ENCODE results near the gene PACS1. TPM values are rescaled to one million over a fixed set of nuclear protein-coding genes. Genes with fewer than 3 reads are reported as not detected.
A peak's percentile ranks its signal among the peaks of the same experiment; 100 is the strongest.
"Not testable (repeated sequence)": the region's sequence is repeated elsewhere in the genome, so short reads cannot be mapped to it uniquely, and the experiment has no call there.

The PACS1 gene
- total RNA-seq, 1 donor from 2014 or later, result 22.6 TPM

DNA sequence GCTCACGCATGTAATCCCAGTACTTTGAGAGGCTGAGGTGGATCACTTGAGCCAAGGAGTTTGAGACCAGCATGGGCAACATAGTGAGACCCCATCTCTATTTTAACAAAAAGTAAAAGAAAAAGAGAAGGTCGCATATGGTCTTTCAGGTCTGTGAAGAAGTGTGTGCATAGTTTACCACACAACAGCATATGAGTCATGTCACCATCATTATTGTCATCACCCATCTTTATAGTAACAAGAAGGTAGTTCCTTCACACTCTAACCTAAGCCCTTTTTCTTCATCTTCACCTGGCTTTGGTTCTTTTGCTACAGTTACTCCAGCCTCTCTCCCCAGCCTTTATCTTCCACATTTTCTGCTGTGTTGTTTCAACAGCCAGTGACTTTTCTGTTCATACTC is 39.2 kb downstream of the PACS1 start:
- DNase-seq (ENCODE audit: low read depth in 2 of 2), result no peak

- no peak for DNase-seq (ENCODE audit: low read depth in 2 of 2)
These were observed 41.1 kb downstream of the PACS1 start for GRCh38 chr11:66111158-66111557.

GRCh38 chr11:66112041-66112491 is 42.0 kb downstream of the PACS1 start:
- no peak for DNase-seq (ENCODE audit: low read depth in 2 of 2)

- peak; percentile 83 to 94 for DNase-seq (ENCODE audit: low read depth in 2 of 2)
These were observed 42.8 kb downstream of the PACS1 start for GRCh38 chr11:66112601-66113499.

- not testable (repeated sequence) for DNase-seq (ENCODE audit: low read depth in 2 of 2)
These were observed 44.9 kb downstream of the PACS1 start for GRCh38 chr11:66114957-66115356.

- peak in 1 of 2 donors; percentile 43 for DNase-seq (ENCODE audit: low read depth in 2 of 2)
These were observed 45.7 kb downstream of the PACS1 start for GRCh38 chr11:66115638-66116301.

- no peak for DNase-seq (ENCODE audit: low read depth in 2 of 2)
These were observed 46.7 kb downstream of the PACS1 start for GRCh38 chr11:66116576-66117361.

DNA sequence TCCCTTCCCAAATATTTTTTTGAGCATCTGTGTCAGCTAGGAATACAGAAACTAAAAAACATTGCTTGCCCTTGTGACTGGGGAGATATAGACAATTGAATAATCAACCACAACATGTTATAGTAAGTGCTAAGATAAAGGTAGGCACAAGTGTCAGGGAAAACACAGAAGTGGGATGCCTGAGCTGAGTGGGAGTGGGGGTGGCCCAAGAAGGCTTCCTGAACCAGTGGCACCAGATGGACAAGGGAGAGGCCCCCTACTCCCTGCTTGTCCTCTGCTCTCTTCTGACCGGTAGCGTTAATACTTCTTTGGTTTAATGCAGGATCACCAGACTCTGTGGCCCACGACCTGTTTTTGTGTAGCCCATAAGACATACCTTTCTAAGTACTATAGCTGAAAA is 48.8 kb downstream of the PACS1 start:
- DNase-seq (ENCODE audit: low read depth in 2 of 2), result no peak

- DNase-seq (ENCODE audit: low read depth in 2 of 2), result peak; percentile 64 to 84
These were observed 49.5 kb downstream of the PACS1 start for GRCh38 chr11:66119348-66120133.

GRCh38 chr11:66121466-66121865 is 51.4 kb downstream of the PACS1 start:
- DNase-seq (ENCODE audit: low read depth in 2 of 2), result no peak

DNA sequence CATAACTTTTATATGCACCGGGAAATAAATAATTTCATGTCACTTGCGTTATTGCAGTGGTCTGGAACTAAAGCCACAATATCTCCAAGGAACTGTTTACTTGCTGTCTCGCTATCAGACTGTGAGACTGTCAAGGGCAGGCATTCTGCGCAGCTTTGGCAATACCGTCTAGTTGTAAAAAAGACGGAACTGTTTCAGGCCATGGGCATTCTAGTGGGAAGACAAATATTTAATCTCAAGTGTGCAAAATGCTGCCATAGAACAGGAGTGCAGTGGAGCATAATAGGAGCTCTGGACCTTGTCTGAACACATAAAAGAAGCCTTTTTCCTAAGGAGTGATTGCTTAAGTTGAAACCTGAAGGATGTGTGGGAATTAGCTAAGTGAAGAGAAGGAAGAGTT is 53.8 kb downstream of the PACS1 start:
- DNase-seq (ENCODE audit: low read depth in 2 of 2), result no peak

- peak in 1 of 2 donors; percentile 65 for DNase-seq (ENCODE audit: low read depth in 2 of 2)
These were observed 54.5 kb downstream of the PACS1 start for GRCh38 chr11:66124564-66124963.

GRCh38 chr11:66126064-66126463 is 56.0 kb downstream of the PACS1 start:
- DNase-seq (ENCODE audit: low read depth in 2 of 2), result no peak

DNA sequence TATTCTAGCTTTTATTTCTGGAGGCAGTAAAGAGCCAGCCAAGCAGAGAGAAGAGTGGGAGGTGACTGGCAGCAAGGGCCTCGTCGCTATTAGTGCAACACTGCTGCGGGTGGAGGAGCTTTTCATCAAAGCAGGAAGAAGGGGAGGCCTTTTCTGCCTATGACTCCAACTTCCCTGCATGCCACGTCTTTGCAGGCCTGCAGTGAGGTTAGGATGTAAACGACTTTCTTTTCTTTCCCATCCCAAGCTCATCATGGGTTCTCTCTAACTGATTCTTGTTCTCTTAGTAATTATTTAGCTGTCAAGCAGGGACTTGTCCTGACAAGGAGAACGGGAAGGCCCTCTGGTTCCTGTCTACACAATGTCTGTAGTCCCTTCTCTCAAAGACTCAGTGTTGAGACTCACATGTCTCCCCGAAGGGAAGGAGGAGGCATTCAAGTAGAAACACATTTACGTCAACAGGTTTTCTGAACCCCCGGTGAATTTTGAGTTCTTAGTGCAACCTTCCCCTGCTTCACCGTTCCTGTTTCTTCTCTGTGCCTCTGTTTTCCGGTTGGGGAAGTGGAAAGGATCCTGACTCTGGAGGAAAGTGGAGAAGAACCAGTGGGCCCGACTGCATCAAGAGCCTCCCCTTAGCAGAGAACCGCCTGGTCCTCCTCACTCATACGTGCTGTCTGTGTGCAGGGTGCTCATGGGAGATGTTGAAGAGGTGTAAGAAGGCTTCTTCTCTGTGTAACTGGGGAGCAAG is 56.9 kb downstream of the PACS1 start:
- DNase-seq (ENCODE audit: low read depth in 2 of 2), result peak; percentile 32 to 79

DNA sequence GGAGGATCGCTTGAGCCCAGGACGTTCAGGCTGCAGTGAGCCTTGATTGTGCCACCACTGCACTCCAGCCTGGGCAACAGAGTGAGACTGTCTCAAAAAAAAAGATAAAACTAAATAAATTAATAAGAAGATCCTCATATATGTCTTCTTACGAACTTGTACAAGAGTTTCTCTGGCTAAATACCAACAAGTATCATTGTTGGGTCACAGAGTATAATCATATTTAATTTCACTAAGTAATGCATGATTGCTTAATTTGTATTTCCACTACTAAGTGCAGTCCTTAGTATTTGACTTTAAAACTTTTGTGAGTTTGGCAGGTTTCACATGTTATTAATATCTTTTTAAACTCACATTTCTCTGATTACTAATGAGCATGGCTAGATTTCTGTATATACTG is 60.9 kb downstream of the PACS1 start:
- no peak for DNase-seq (ENCODE audit: low read depth in 2 of 2)

GRCh38 chr11:66131937-66132632 is 62.0 kb downstream of the PACS1 start:
- no peak for DNase-seq (ENCODE audit: low read depth in 2 of 2)

GRCh38 chr11:66133216-66133775 is 63.2 kb downstream of the PACS1 start:
- DNase-seq (ENCODE audit: low read depth in 2 of 2), result no peak

GRCh38 chr11:66136752-66137123 is 66.7 kb downstream of the PACS1 start:
- peak; percentile 19 to 61 for DNase-seq (ENCODE audit: low read depth in 2 of 2)

DNA sequence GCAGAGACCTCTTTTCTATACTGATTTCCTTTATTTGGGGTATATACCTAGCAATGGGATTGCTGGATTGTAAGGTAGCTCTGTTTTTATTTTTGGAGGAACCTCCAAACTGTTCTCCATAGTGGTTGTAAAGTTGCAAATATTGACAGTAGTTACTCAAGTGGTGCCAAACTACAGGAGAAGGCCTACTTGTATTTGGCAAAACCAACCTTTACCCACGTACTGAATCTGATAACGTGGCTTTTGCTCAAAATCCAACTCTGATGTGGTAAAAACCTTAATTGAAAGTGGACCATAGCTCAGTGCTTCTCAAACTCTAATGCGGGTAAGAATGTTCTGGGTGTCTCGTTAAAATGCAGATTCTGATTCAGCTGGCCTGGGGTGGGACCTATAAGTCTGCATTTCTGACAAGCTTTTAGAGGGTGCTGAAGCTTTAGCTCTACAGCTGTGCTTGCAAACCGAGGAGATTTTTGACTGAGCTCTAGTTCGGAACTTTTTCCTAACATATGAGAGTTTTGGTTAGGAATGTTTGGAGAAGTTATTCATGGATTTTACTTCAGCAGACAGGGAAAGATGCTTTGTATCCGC is 69.8 kb downstream of the PACS1 start:
- DNase-seq (ENCODE audit: low read depth in 2 of 2), result no peak
